Right lobe of liver (tissue), 4 donors: ENCODE measurements around the gene ARMH3.

Experiments
- CTCF ChIP-seq, 4 donors: fragments of 200-600 bp in 3 of 4; fragments of 450-650 bp in 1 of 4; IDR thresholded peaks; one replicate each; pipeline versions ENCODE4 v1.5.1 to v1.8.0; 2016 to 2022; ENCODE audit warnings: antibody characterized with exemption in 4 of 4, mild to moderate bottlenecking in 2 of 4
- POLR2A ChIP-seq: fragments of 450-650 bp; IDR thresholded peaks from one replicate; pipeline ENCODE4 v1.6.1; 2017; ENCODE audit warnings: antibody characterized with exemption, mild to moderate bottlenecking
- donor health status: DM: no; HTN: no; CAD: no.
- donor health status: DM: no; HTN: no; CAD: no.
- donor health status: DM: no; HTN: yes; CAD: no.

DNA sequence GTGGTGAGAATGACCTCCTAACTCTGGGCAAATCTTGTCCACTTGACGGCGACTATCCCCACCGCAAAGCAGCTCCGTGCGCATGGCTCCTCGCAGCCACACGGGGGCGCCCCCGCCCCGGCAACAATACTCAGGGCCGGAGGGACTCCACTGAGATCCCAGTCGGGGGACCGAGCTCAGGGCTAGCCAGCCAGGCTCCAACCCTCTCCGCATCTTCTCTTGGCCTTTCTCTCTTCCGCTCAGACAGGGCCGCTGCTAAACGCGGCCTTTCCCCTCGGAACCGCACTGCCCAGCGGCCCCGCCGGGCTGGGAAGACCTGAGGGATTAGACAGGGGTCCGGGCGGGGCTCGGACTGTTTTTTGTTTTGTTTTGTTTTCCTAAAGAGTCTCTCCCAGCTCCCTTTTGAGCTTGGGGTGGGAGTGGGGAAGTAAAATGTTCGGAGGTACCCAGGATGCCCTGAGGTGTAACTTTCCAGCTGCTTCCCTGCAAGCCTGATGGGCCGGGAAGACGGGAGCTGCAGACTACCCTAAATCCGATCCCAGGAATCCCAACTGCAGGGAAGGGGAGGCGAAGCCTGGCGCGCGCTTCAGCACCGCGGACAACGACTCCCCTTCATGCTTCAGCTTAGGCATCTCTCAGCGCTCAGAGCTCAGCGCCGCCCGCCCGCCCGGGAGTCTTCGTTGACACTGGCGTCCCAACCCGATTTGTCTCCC, 215.1 kb downstream of the ARMH3 start:
- TF ChIP-seq CTCF (IDR thresholded peaks at IDR 0.05) (peak; percentile 87 to 96 (median 95)), POLR2A (no peak)
